HG02943 (cell line): ENCODE results near the gene CACNA1C.
"Not testable (repeated sequence)": the region's sequence is repeated elsewhere in the genome, so short reads cannot be mapped to it uniquely, and the experiment has no call there.

Experiments
- ATAC-seq: cut with Tn5 transposase; IDR thresholded peaks from one replicate; pipeline ENCODE4 v1.9.1; 2021; ENCODE audit warnings: mild to moderate bottlenecking, low read depth, moderate library complexity; ENCODE audit not compliant: unreplicated experiment

CACNA1C gene

GRCh38 chr12:2110127-2110526, 57.3 kb downstream of the CACNA1C start:
- no peak for ATAC-seq

- ATAC-seq: no peak
Measured at GRCh38 chr12:2110849-2111566, 58.2 kb downstream of the CACNA1C start.

DNA sequence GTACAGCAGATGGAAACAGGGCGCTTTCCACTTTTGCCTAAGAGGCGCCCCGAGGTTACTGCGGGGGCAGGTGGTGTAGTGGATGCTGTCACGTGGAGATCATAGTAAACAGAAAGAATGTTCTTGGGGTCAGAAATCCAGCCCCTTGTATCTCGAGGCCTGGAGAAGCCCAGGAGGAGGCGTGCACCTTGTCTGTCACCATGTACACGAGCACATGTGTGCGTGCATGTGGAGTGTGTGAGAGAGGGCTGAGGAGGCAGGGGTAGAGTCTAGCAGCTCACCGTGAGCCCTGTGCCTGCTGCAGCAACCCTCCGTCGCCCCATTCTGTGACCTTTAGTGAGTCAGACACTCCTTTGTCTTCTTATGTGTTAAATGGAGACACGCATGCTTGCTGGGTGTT, 59.0 kb downstream of the CACNA1C start:
- no peak for ATAC-seq

- no peak for ATAC-seq
Measured at GRCh38 chr12:2112401-2112800, 59.6 kb downstream of the CACNA1C start.

- no peak for ATAC-seq
Measured at GRCh38 chr12:2113119-2113912, 60.5 kb downstream of the CACNA1C start.

DNA sequence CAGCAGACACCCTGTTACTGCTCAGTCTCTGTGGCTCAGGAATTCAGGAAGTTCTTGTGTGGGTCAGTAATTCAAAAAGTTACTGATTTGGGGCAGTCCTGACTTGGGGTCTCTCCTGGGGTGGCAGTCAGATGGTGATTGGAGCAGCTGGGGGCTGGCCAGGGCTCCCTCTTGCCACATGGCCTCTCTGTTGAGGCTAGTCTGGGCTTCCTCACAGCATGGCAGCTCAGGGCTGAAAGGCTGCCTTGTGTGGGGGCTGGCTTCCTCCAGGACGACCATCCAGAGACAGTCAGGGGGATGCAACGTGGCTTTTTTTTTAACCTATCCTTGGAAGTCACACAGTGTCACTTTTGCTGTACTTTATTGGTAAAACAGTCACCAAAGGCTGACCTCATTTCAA, 61.3 kb downstream of the CACNA1C start:
- ATAC-seq: no peak

DNA sequence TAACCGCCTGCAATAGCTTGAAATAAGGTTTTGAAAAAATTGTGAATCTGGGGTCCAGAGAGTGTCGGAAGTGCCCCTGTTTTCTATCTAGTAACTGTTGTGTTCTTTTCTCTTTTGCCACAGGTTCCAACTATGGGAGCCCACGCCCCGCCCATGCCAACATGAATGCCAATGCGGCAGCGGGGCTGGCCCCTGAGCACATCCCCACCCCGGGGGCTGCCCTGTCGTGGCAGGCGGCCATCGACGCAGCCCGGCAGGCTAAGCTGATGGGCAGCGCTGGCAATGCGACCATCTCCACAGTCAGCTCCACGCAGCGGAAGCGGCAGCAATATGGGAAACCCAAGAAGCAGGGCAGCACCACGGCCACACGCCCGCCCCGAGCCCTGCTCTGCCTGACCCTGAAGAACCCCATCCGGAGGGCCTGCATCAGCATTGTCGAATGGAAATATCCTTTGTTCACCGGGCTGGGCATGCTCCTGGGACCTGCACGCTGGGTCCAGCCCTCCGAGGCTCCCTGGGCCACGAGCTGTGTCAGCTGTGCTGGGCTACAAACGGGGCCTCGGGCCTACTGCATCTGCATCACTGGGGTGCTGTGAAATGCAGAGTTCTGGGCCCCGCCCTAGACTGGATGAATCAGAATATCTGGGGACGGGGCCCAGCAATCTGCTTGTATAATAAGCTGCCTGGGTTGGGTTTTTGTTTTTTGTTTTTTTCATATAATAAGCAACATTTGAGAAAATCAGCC, 62.5 kb downstream of the CACNA1C start:
- no peak for ATAC-seq

DNA sequence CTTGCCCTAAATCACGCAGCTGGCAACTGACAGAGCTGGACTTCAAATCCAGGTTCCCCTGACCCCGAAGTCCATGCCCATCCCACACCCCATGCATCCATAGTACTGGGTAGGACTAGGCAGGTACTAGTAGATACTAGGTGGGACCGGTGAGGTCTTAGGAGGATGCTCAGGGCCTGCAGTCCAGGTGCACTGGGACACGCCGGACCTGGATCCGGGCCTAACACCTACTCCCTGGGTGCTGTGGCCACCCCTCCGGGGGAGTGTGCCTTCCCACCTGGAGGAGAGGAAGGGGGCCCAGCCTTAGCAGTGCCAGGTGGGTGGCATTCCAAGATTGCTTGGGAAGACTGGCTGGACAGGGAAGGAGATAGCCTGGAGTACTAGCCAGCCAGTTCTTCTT, 64.8 kb downstream of the CACNA1C start:
- no peak for ATAC-seq

- ATAC-seq: no peak
Measured at GRCh38 chr12:2118061-2118460, 65.3 kb downstream of the CACNA1C start.

DNA sequence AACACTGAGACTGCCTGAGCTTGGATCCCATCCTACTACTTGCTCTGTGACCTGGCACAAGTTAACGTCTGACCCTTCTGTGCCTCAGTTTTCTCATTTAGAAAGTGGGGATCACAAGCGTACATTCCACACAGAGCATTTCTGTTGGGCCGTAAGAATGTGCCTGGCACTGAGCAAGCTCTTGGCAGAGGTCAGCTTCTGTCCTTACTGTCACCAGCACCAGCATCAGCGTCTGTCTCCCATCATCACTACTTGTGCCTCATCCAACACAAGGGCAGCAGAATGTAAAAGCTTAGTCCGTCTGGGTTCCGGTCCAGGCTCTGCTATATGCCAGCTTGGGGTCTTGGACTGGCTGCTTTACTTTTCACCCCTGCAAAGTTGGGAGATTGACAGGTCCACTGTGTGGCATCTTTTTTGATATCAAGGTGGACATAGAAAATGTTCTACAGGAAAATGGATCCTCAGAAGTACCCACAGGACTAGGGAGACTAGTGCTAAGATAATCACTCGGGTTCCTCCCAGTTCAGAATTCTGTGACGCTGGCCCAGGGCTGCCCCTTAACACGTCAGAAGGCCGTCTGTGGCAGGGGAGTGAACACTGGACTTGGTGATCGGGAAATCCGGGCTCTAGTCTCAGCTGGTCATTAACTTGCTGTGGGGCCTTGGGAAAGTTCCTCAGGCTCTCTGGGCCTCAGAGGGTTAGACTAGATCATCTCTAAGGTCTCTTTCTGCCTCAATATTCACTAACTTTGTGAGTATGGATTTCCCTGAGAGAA, 65.9 kb downstream of the CACNA1C start:
- no peak for ATAC-seq

DNA sequence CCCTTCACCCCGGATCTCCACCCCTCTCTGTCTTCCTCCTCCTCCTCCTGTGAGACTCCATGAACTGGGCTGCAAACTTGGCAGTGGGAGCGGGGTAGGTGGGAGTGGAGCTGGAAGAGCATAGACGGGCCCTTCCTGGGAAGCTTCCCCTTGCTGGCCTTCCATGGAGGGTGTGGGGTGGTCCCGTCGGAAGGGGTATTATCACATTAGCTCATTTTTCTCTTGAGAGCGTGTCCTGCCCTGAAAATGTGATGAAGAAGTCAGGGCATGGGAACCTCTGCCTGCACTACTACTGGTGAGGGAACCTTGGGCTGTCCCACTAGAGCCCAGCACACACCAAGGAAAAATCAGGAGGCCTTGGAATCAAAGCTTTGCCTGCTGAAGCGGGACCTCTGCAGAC, 66.5 kb downstream of the CACNA1C start:
- ATAC-seq: no peak

DNA sequence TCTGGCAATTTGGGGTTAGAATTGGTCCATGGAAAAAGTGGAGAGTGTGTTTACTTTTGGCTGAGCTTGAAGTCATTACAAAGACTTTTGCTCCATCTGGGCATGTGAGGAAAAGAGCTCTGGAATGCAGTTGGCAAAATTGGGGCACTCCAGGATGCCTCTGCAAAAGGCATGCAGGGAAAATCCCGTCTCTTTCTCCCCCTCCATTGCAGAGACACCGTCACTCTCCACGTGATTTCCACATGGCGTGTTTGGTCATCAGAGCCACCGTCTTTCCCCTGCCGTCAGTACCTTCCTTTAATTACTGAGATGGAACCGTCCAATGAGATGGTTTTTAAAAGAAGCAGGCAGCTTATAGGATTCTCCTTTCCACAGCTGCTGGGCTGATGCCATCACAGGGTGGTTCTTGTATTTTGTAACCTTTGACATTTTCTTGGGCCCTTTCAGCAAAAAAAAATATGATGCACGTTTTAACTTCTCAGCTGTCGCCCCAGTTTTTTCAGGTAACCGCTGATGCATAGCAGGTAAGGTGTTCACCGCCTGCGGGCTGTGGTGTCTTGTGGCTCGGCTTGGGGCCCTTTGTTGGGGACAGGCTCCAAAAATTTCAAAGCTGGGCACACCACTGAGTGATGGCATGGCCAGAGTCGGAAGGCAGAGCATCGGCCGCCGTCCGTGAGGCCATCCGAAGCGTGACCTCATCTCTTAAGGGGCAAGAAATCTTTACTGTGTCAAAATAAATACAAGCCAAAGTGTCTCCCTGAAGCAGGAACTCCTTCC, 68.4 kb downstream of the CACNA1C start:
- ATAC-seq: no peak

GRCh38 chr12:2124466-2125023, 71.8 kb downstream of the CACNA1C start:
- no peak for ATAC-seq

DNA sequence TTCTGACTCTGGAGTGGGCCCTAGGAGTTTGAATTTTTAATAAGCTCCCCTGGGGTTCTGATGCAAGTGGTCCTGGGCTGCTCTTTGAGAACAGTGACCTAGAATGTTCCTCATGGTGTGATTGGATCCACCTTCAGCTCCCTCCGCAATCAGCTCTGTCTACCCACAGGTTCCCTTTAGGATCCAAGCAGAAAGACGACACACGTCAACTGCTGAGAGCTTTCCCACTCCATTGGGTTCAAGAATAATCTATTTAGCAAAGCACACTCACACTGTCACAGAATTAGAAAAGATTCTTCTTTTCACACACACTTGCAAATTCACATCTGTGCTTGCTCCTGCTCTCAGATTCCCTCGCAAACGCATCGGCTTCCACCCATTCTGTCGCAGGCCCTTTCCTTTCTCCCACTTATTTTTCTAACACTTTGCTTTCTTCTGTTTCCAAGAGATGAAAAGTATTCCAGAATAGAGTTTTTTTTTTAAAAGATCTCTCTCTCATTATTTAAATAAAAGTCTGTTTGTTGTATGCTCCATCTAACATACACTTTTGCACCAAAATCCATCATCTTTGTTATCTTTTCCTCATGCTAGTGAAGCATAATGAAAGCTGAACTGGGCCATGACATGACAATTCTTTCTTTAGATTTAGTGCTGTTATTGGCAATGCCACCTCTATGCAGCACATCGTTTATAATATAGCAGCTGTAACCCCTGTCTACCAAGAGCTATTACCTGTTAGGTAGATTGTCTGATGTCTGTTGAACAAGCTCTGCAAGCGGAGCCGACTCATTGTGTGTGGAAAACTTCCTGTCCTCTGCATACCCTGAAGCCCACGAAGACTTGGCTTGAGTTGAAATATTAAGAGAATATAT, 73.1 kb downstream of the CACNA1C start:
- ATAC-seq: no peak

- ATAC-seq: no peak
Measured at GRCh38 chr12:2126676-2127406, 74.1 kb downstream of the CACNA1C start.

- no peak for ATAC-seq
Measured at GRCh38 chr12:2129076-2129475, 76.3 kb downstream of the CACNA1C start.

- not testable (repeated sequence) for ATAC-seq
Measured at GRCh38 chr12:2135661-2136418, 83.1 kb downstream of the CACNA1C start.
